Lung (tissue), 12 donors: ENCODE data around the gene PRPF40A. TPM values are rescaled to one million over a fixed set of nuclear protein-coding genes. Genes with fewer than 3 reads are reported as not detected.

Experiments used
- ATAC-seq: fragments of 200-7000 bp; cut with Tn5 transposase; one replicate; pipeline ENCODE4 v1.9.1; 2020; ENCODE audit warnings: moderate number of reproducible peaks; ENCODE audit not compliant: insufficient read depth, low FRiP score
- DNase-seq, 3 donors: peaks; one replicate each; pipeline ENCODE4 v3.0.0-alpha.2; 2013 to 2017
- H3K27ac ChIP-seq, 2 donors: one replicate each; pipeline ENCODE4 v1.5.1; 2013; ENCODE audit warnings: mild to moderate bottlenecking in 2 of 2, moderate library complexity in 2 of 2, control low read depth in 1 of 2, inconsistent platforms in 1 of 2, low read depth in 1 of 2, low read length in 1 of 2
- H3K27me3 ChIP-seq, 3 donors: one replicate each; pipeline ENCODE4 v1.5.1; 2013; ENCODE audit warnings: low read length in 2 of 3; ENCODE audit not compliant: control insufficient read depth in 3 of 3, insufficient read depth in 3 of 3
- H3K36me3 ChIP-seq, 4 donors: one replicate each; pipeline ENCODE4 v1.5.1; 2013; ENCODE audit warnings: low read length in 4 of 4, mild to moderate bottlenecking in 1 of 4, moderate library complexity in 1 of 4; ENCODE audit not compliant: control insufficient read depth in 4 of 4, insufficient read depth in 4 of 4
- H3K4me1 ChIP-seq, 5 donors: one replicate each; pipeline ENCODE4 v1.5.1; 2013; ENCODE audit warnings: low read length in 5 of 5, mild to moderate bottlenecking in 2 of 5, moderate library complexity in 1 of 5; ENCODE audit not compliant: control insufficient read depth in 5 of 5, insufficient read depth in 5 of 5
- H3K4me3 ChIP-seq: one replicate; pipeline ENCODE4 v1.5.1; 2013; ENCODE audit warnings: mild to moderate bottlenecking, control low read depth, moderate library complexity
- H3K9ac ChIP-seq, 2 donors: one replicate each; pipeline ENCODE4 v1.5.1; 2013; ENCODE audit warnings: low read length in 2 of 2, control low read depth in 1 of 2; ENCODE audit not compliant: insufficient read depth in 1 of 2
- H3K9me3 ChIP-seq, 4 donors: one replicate each; pipeline ENCODE4 v1.5.1; 2013; ENCODE audit warnings: low read length in 3 of 4, mild to moderate bottlenecking in 1 of 4, moderate library complexity in 1 of 4; ENCODE audit not compliant: control insufficient read depth in 4 of 4, insufficient read depth in 3 of 4
- WGBS, 2 donors: extraction: QIAGEN DNeasy Blood & Tissue Kit; methylation state at CpG; one replicate each; pipeline ENCODE4 v1.1.7; 2013; 5-methylcytosine and 5-hydroxymethylcytosine counted together
- polyA plus RNA-seq, 2 donors: library from polyadenylated mRNA; stranded (reverse); fragments of 200-250 nt; gene quantifications; one replicate each; pipeline ENCODE4 v1.2.1, GENCODE V29; 2013
- total RNA-seq, 2 donors: library from RNA; depleted of rRNA in 1 of 2; stranded (reverse); fragments of >200 nt in 1 of 2; gene quantifications; one replicate each; pipeline ENCODE4 v1.2.1, GENCODE V29; 2014 to 2021
- TF ChIP-seq, protein P1 (sequence below): IDR thresholded peaks from 2 replicates; pipeline ENCODE4 v1.5.1; 2012; ENCODE audit warnings: mild to moderate bottlenecking; ENCODE audit errors: control extremely low read depth, extremely low read depth
- donor health status: control.
- donor health status: control.
- donor health status: Bipolar disorder and iron deficiency.
- donor health status: healthy.
- donor health status: DM: yes; HTN: yes; CAD: no.

The PRPF40A gene
- total and polyA plus RNA-seq, 4 donors: 20.1 to 131 (median 58.6) TPM

- TF ChIP-seq, protein P1, sequence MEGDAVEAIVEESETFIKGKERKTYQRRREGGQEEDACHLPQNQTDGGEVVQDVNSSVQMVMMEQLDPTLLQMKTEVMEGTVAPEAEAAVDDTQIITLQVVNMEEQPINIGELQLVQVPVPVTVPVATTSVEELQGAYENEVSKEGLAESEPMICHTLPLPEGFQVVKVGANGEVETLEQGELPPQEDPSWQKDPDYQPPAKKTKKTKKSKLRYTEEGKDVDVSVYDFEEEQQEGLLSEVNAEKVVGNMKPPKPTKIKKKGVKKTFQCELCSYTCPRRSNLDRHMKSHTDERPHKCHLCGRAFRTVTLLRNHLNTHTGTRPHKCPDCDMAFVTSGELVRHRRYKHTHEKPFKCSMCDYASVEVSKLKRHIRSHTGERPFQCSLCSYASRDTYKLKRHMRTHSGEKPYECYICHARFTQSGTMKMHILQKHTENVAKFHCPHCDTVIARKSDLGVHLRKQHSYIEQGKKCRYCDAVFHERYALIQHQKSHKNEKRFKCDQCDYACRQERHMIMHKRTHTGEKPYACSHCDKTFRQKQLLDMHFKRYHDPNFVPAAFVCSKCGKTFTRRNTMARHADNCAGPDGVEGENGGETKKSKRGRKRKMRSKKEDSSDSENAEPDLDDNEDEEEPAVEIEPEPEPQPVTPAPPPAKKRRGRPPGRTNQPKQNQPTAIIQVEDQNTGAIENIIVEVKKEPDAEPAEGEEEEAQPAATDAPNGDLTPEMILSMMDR: no peak
- ATAC-seq (peak; percentile 85), DNase-seq (peak; percentile 95 to 97 (median 96))
- H3K4me1 ChIP-seq: peaks cover 0 to 36% (median 11%) of the 10 kb centered on the region in 5 donors
- no peaks in the 10 kb centered on the region for H3K9me3 ChIP-seq
- peak within 1 kb of the TSS; percentile 87 for H3K4me3 ChIP-seq
- peaks cover 0 to 21% (median 6%) of the 10 kb centered on the region in 4 donors for H3K36me3 ChIP-seq
- peak within 1 kb of the TSS; percentile 65 to 87 for H3K9ac ChIP-seq
- 0% methylated on average over 79 to 87 of the region's 87 CpGs for WGBS, 2 donors
- H3K27ac ChIP-seq: peak within 1 kb of the TSS; percentile 79 to 98
- H3K27me3 ChIP-seq: no peaks in the 10 kb centered on the region
Observed at GRCh38 chr2:152718076-152718908, 1.0 kb upstream of the PRPF40A start, which contains the start of gene ARL6IP6. ARL6IP6 (plus strand) TSS chr2:152718620; CDS start chr2:152718625, 5 bp downstream.

- TF ChIP-seq, protein P1: no peak
- WGBS, 2 donors: 0 to 1% methylated on average over 13 of the region's 13 CpGs
- Histone ChIP-seq H3K4me3 (peak overlapping the region; percentile 94), H3K36me3 (peaks cover 3 to 24% (median 9%) of the 10 kb centered on the region in 4 donors), H3K4me1 (peaks cover 0 to 34% (median 11%) of the 10 kb centered on the region in 5 donors), H3K9ac (peak overlapping the region; percentile 96 to 98), H3K27me3 (no peaks in the 10 kb centered on the region), H3K9me3 (no peaks in the 10 kb centered on the region), H3K27ac (peak overlapping the region; percentile 78 to 96)
- no peak for DNase-seq
- ATAC-seq: no peak
Observed at GRCh38 chr2:152716805-152717227, 445 bp downstream of the PRPF40A start.

DNA sequence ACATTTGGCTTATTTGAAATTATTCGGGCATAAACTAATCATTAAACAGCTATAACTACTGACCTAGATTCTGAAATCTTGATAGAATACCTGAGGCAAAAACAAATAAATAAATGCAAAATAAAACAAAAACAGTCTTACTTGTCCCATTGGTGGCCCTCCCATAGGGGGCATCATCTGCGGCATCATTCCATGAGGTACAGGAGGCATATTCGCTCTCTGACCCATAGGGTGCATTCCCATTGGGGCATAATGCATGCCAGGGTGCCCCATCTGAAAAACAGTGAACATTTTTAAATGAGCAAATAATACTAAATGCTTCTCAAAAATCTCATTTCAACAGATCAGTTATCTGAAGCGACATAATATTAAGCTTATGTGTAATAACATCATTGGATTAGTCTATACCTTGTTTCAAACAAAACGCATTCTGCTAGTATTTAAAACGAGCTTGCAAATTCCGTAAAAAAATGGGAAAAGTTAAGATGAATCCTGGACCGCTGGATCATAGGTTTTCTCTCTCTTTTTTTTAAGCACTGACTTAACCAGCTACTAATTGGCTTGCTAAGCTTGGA lies 1.3 kb downstream of the PRPF40A start:
- no peaks in the 10 kb centered on the region for H3K9me3 ChIP-seq
- no peak for ATAC-seq
- peaks cover 0 to 27% (median 11%) of the 10 kb centered on the region in 5 donors for H3K4me1 ChIP-seq
- DNase-seq: peak in 2 of 3 donors; percentile 12 to 13
- no peak overlapping the region for H3K4me3 ChIP-seq
- H3K9ac ChIP-seq: peak overlapping the region; percentile 96 to 98
- TF ChIP-seq, protein P1: no peak
- H3K27me3 ChIP-seq: no peaks in the 10 kb centered on the region
- whole genome bisulfite sequencing, 2 donors: 34 to 52% methylated on average over 8 of the region's 8 CpGs
- no peak overlapping the region for H3K27ac ChIP-seq
- H3K36me3 ChIP-seq: peaks cover 3 to 26% (median 12%) of the 10 kb centered on the region in 4 donors
